GM19455 (cell line): ENCODE results near the gene CD164.
"Not testable (repeated sequence)": the region's sequence is repeated elsewhere in the genome, so short reads cannot be mapped to it uniquely, and the experiment has no call there.

ENCODE experiments used
- ATAC-seq: cut with Tn5 transposase; IDR thresholded peaks from one replicate; pipeline ENCODE4 v1.9.1; 2021; ENCODE audit not compliant: unreplicated experiment

Gene CD164

GRCh38 chr6:109344226-109344625 lies 38.0 kb downstream of the CD164 start:
- no peak for ATAC-seq

GRCh38 chr6:109343518-109343917 lies 38.7 kb downstream of the CD164 start:
- no peak for ATAC-seq

GRCh38 chr6:109342911-109343310 lies 39.4 kb downstream of the CD164 start:
- no peak for ATAC-seq

DNA sequence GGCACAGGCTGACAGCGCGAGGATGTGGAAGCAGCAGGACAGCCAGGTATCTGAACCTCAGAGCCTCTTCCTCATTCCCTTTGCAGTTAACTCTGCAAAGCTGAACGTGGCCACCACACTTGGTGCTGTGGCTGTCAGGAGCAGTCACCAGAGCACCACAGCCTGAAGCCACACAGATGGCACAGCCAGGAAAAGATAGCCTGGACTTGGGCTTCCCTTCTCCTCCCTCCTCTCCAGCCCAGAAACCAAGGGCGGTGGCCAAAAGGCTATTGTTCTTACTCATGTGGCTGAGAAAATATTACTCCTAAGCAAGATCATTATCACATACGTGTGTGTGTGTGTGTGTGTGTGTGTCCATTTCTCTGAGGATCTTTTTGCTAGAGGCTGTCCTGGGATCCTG lies 39.8 kb downstream of the CD164 start:
- no peak for ATAC-seq

GRCh38 chr6:109340811-109341210 lies 41.5 kb downstream of the CD164 start:
- no peak for ATAC-seq

DNA sequence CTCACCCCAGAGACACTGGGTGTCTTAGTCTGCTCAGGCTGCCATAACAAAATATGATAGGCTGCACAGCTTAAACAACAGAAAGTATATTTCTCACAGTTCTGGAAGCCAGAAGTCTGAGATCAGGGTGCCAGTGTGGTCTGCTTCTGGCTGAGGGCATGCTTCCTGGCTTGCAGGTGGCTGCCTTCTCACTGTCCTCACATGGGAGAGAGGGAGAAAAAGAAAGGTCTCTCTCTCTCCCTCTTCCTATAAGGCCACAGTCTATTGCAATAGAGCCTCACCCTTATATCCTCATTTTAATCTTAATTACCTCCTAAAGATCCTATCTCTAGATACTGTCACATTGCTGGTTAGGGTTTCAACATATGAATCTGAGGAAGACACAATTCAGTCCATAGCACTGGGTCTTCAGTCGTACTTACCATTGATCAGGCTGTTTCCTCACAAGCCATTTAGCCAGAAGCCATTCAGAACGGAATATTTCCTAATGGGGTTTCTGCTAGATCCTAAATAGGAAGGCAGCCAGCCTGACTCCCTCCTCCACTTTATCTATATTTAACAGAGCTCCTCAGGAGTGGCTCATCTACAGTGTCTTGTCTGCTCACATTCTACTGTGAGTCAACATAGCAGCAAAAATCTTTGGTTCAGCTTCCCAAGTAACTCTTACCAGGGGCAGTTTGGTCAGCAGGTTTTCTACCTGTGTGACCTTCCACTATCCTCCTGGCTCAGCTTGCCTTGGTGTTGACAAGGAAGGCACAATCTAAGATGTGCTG lies 42.2 kb downstream of the CD164 start:
- no peak for ATAC-seq

DNA sequence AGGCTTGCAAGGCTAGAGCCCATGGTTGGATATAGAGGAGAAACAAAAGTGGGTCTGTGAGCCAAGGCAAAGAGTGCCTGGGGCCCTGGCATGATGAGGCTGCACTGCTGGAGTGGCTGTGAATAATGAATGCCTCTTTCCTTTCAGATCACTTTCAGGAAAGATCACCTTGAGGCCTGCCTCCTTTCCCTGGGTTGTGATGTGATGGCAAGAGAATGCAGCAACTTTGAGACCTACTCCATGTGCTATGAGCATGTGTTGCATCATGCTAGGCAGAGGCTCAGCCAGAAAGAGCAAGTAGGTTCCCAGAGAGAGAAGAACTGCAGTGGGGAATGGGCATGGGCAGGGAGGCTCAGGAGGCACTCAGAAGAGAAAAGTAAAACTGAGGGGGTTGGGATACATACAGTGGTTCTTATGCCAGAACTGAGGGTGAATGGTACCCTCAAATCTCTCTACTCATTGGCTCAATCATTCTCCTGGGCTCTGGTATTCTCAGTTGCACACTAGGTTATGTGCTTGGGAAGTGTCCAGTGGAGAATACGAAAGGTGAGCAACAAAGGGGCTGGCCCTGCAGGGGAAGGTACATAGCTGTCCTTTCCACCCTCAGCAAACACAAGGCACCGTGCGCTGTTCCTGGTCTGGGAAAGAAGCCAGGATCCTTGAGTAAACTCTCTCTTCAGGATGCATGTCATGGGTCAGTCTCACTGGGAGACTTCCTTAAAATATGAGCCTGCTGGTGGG lies 45.9 kb downstream of the CD164 start:
- ATAC-seq, result no peak

- not testable (repeated sequence) for ATAC-seq
Measured at GRCh38 chr6:109333870-109334269, 48.4 kb downstream of the CD164 start.

DNA sequence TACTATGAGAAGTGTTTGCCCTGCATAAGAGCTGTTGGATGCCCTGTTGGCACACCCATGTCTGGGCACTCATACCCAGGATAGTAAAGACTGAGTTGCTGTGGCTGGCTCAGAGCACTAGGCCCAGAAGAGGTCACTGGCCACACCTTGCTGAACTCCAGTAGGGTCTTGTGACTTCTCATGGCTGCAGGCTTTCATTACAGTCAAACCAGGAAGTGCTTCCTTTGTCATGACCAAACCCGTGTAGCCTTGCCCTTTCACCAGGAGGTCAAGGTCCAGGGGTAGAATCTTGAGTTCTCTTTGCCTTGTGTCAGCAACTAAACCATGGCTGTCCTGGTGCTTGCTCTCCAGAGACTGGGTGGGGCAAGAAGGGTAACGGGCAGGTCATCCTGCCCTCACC lies 49.5 kb downstream of the CD164 start:
- ATAC-seq, result no peak

- ATAC-seq, result no peak
Measured at GRCh38 chr6:109331081-109331480, 51.2 kb downstream of the CD164 start.

DNA sequence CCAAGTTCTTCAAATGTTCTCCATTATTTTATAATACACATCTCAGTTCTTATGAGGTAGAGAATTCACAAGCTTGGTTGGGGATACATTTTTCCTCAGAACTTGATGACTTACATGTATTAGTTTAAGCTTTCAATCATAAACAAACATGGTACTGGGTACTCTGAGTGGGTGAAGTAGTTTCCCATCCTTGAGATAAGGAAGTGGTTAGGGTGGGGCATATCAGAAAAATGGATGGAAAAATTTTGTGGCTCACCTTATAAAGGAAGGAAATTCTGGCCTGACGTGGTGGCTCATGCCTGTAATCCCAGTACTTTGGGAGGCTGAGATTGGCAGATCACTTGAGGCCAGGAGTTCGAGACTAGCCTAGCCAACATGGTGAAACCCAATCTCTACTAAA lies 52.0 kb downstream of the CD164 start:
- ATAC-seq, result no peak

- ATAC-seq, result no peak
Measured at GRCh38 chr6:109328629-109329028, 53.6 kb downstream of the CD164 start.

GRCh38 chr6:109327959-109328358 lies 54.3 kb downstream of the CD164 start:
- no peak for ATAC-seq

- no peak for ATAC-seq
Measured at GRCh38 chr6:109327491-109327890, 54.8 kb downstream of the CD164 start.

GRCh38 chr6:109326351-109326750 lies 55.9 kb downstream of the CD164 start:
- ATAC-seq, result no peak

- ATAC-seq, result no peak
Measured at GRCh38 chr6:109325400-109325801, 56.9 kb downstream of the CD164 start.

DNA sequence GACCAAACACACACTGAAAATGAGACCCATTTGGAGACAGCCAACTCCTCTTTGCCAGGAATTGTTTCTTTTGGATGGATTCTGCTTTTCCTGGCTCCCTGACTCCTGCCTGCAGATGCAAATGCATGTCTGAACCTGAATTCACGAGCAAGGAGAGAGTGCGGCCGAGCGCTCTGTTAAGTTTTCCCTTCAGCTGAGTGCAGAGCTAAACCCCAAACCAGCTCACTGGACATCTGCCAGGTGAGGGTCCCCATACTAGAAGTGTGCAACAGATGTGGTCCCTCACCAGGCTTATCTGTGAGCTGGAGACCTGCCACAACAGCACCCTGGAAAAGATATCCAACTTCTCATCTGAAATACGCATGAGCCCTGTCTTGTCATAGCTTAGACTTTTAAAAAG lies 59.0 kb downstream of the CD164 start:
- no peak for ATAC-seq

GRCh38 chr6:109322825-109323224 lies 59.4 kb downstream of the CD164 start:
- ATAC-seq, result no peak

GRCh38 chr6:109321752-109322151 lies 60.5 kb downstream of the CD164 start:
- no peak for ATAC-seq

GRCh38 chr6:109320072-109320471 lies 62.2 kb downstream of the CD164 start:
- no peak for ATAC-seq

GRCh38 chr6:109318328-109318876 lies 63.9 kb downstream of the CD164 start:
- no peak for ATAC-seq

GRCh38 chr6:109316909-109317308 lies 65.4 kb downstream of the CD164 start:
- no peak for ATAC-seq
